ENCODE results near the gene CHCHD3.

DNA sequence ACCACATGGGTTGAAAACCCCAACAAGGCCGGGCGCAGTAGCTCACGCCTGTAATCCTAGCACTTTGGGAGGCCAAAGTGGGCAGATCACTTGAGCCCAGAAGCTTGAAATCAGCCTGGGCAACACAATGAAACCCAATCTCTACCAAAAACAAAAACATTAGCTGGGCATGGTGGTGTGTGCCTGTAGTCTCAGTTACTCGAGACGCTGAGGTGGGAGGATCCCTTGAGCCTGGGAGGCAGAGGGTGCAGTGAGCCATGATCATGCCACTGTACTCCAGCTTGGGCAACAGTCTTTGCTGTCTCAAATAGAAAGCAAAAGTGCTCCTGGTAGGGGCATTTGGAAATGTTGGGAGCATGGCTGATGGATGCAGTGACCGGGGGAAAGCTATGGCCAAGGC is 296.0 kb downstream of the CHCHD3 start:
- TF ChIP-seq, protein P1, sequence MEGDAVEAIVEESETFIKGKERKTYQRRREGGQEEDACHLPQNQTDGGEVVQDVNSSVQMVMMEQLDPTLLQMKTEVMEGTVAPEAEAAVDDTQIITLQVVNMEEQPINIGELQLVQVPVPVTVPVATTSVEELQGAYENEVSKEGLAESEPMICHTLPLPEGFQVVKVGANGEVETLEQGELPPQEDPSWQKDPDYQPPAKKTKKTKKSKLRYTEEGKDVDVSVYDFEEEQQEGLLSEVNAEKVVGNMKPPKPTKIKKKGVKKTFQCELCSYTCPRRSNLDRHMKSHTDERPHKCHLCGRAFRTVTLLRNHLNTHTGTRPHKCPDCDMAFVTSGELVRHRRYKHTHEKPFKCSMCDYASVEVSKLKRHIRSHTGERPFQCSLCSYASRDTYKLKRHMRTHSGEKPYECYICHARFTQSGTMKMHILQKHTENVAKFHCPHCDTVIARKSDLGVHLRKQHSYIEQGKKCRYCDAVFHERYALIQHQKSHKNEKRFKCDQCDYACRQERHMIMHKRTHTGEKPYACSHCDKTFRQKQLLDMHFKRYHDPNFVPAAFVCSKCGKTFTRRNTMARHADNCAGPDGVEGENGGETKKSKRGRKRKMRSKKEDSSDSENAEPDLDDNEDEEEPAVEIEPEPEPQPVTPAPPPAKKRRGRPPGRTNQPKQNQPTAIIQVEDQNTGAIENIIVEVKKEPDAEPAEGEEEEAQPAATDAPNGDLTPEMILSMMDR (IDR thresholded peaks at IDR 0.05; ENCODE audit: low read depth, low read length) = no peak
- TF ChIP-seq EZH2phosphoT487 (IDR thresholded peaks at IDR 0.05; ENCODE audit: low read depth) = no peak
